ENCODE results near the gene SMARCD3. TPM values are rescaled to one million over a fixed set of nuclear protein-coding genes. Genes with fewer than 3 reads are reported as not detected.

SMARCD3 gene
- total RNA-seq, 4 donors from 2014 or later, result 4.8 to 19.8 (median 13.5) TPM

DNA sequence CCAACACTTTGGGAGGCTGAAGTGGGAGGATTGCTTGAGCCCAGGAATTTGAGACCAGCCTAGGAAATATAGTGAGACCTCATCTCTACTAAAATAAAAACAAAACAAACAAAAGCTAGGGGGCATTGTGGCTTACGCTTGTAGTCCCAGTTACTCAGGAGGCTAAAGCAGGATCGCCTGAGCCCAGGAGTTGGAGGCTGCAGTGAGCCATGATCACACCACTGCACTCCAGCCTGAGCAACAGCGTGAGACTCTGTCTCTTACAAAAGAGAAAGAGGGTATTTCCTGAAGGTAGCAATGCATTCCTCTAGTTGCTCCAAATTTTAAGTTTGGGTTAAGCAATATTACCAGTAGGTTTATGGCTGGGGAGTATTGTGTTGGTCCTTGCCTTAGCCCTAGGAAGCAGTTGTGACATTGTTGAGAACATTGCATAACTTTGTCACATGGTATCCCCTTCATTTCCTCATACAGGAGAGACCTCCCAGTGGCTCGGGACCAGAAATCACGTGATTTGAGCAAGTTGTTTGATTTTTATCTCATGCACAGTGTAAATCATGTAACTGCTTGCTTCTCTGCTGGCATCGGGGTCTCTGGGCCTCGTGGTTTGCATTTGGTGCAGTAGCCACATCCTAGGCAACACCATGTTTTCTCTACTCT, 23.3 kb upstream of the SMARCD3 start:
- peak; percentile 89 to 95 for DNase-seq (ENCODE audit: low spot score in 2 of 2)

GRCh38 chr7:151269511-151269910, 21.0 kb upstream of the SMARCD3 start:
- WGBS, 2 donors, result 95% methylated on average over 10 of the region's 10 CpGs
- intact Hi-C loops (cut with DNase I; ENCODE audit: low total_unique reads), result no loop called here
- H3K4me3 ChIP-seq (ENCODE audit: low read depth, poor library complexity, severe bottlenecking), result no peak overlapping the region
- TF ChIP-seq CTCF (IDR thresholded peaks at IDR 0.05) (no peak), POLR2A (IDR thresholded peaks at IDR 0.05) (no peak)
- DNase-seq (ENCODE audit: low spot score in 2 of 2), result no peak

More for the DNA sequence above, 23.3 kb upstream of the SMARCD3 start:
- intact Hi-C loops (cut with DNase I; ENCODE audit: low total_unique reads), result no loop called here
- no peak for TF ChIP-seq CTCF (IDR thresholded peaks at IDR 0.05)
- no peak for TF ChIP-seq POLR2A (IDR thresholded peaks at IDR 0.05)
- WGBS, 2 donors, result 32 to 43% methylated on average over 7 of the region's 7 CpGs
- no peak overlapping the region for H3K4me3 ChIP-seq (ENCODE audit: low read depth, poor library complexity, severe bottlenecking)

GRCh38 chr7:151265351-151265931, 16.9 kb upstream of the SMARCD3 start:
- WGBS, 2 donors, result 92 to 93% methylated on average over 9 of the region's 9 CpGs
- no peak for TF ChIP-seq CTCF (IDR thresholded peaks at IDR 0.05)
- no peak for TF ChIP-seq POLR2A (IDR thresholded peaks at IDR 0.05)
- intact Hi-C loops (cut with DNase I; ENCODE audit: low total_unique reads), result no loop called here
- H3K4me3 ChIP-seq (ENCODE audit: low read depth, poor library complexity, severe bottlenecking), result no peak overlapping the region
- DNase-seq (ENCODE audit: low spot score in 2 of 2), result no peak

GRCh38 chr7:151264615-151265014, 16.1 kb upstream of the SMARCD3 start:
- H3K4me3 ChIP-seq (ENCODE audit: low read depth, poor library complexity, severe bottlenecking), result no peak overlapping the region
- no peak for DNase-seq (ENCODE audit: low spot score in 2 of 2)
- intact Hi-C loops (cut with DNase I; ENCODE audit: low total_unique reads), result no loop called here
- TF ChIP-seq POLR2A (IDR thresholded peaks at IDR 0.05) (no peak), CTCF (IDR thresholded peaks at IDR 0.05) (no peak)
- WGBS, 2 donors, result 76 to 82% methylated on average over 5 of the region's 5 CpGs

DNA sequence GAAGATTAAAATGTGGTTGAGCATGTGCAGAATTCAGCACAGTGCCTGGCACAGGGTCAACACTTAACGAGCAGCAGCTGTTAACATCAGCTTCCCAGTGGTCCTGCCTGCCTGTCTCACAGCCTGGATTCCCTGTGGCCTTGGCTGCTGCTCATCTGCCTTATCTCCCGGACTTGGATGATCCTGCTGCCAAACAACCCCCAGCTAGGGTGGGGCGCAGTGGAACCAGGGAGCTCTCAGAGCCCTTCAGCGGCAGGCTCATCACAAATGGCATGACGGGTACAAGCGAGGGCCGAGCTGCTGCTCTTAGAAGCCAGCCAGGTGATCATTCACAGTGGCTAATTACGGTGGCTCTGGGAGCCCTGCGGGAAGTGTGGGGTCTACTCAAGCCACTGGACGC, 13.0 kb upstream of the SMARCD3 start:
- DNase-seq (ENCODE audit: low spot score in 2 of 2), result no peak
- WGBS, 2 donors, result 28 to 35% methylated on average over 10 of the region's 10 CpGs
- intact Hi-C loops (cut with DNase I; ENCODE audit: low total_unique reads), result no loop called here
- no peak overlapping the region for H3K4me3 ChIP-seq (ENCODE audit: low read depth, poor library complexity, severe bottlenecking)
- TF ChIP-seq POLR2A (IDR thresholded peaks at IDR 0.05) (no peak), CTCF (IDR thresholded peaks at IDR 0.05) (no peak)

Data from lower leg skin (tissue), 4 donors.